Vagina (tissue), 2 donors: Measurements from ENCODE around the gene CHKB. TPM values are rescaled to one million over a fixed set of nuclear protein-coding genes. Genes with fewer than 3 reads are reported as not detected.

Source experiments
- DNase-seq, 2 donors: peaks; one replicate each; pipeline ENCODE4 v3.0.0-alpha.2; 2017; ENCODE audit errors: extremely low spot score in 2 of 2
- H3K27ac ChIP-seq: fragments of 200-600 bp; sonication (generic); one replicate; pipeline ENCODE4 v1.5.1; 2019
- H3K27me3 ChIP-seq: fragments of 200-600 bp; sonication (generic); one replicate; pipeline ENCODE4 v1.5.1; 2019
- H3K36me3 ChIP-seq, 2 donors: fragments of 200-600 bp; sonication (generic); one replicate each; pipeline ENCODE4 v1.5.1; 2017 to 2019
- H3K4me1 ChIP-seq: fragments of 200-600 bp; sonication (generic); one replicate; pipeline ENCODE4 v1.5.1; 2019
- H3K4me3 ChIP-seq, 2 donors: fragments of 200-600 bp; sonication (generic); 1 replicate in 1 of 2; 2 replicates in 1 of 2; pipeline ENCODE4 v1.5.1; 2016 to 2019
- H3K9me3 ChIP-seq: fragments of 200-600 bp; sonication (generic); one replicate; pipeline ENCODE4 v1.5.1; 2019
- CTCF ChIP-seq, 3 experiments: fragments of 450-650 bp in 2 of 3; fragments of 200-600 bp in 1 of 3; sonication (generic) in 1 of 3; IDR thresholded peaks; one replicate each; pipeline ENCODE4 v1.5.1; 2017 to 2019; ENCODE audit warnings: antibody characterized with exemption in 3 of 3, mild to moderate bottlenecking in 2 of 3, moderate library complexity in 2 of 3
- POLR2A ChIP-seq, 2 donors: fragments of 450-650 bp; IDR thresholded peaks; one replicate each; pipeline ENCODE4 v1.6.1; 2017; ENCODE audit warnings: antibody characterized with exemption in 2 of 2, mild to moderate bottlenecking in 2 of 2, moderate library complexity in 2 of 2
- POLR2AphosphoS5 ChIP-seq, 2 donors: sonication (generic); formaldehyde crosslinking; IDR thresholded peaks; one replicate each; pipeline ENCODE4 v1.9.0; 2017; ENCODE audit warnings: antibody characterized with exemption in 2 of 2, mild to moderate bottlenecking in 2 of 2, low read depth in 1 of 2; ENCODE audit not compliant: insufficient read depth in 1 of 2
- intact Hi-C: fragments of 100-400 bp; cut with DNase I; formaldehyde crosslinking; loops from one replicate; pipeline ENCODE4 v1.15.1; 2023
- total RNA-seq: library from RNA; depleted of rRNA; stranded (reverse); fragments of >200 nt; gene quantifications from one replicate; pipeline ENCODE4 v1.2.3, GENCODE V29; 2016

Gene CHKB
- total RNA-seq, 1 donor from 2014 or later = 51.6 TPM

- DNase-seq = no peak
- intact Hi-C loops = no loop called here
- H3K27me3 ChIP-seq = peaks cover 7% of the 10 kb centered on the region
Observed at GRCh38 chr22:50553310-50553709, 29.3 kb downstream of the CHKB start.

GRCh38 chr22:50551160-50551752 is 31.4 kb downstream of the CHKB start:
- DNase-seq = no peak
- peaks cover 7% of the 10 kb centered on the region for H3K4me1 ChIP-seq
- intact Hi-C loops = no loop called here
- no peak overlapping the region for H3K4me3 ChIP-seq
- TF ChIP-seq POLR2A (IDR thresholded peaks at IDR 0.05) (no peak), CTCF (IDR thresholded peaks at IDR 0.05) (no peak), POLR2AphosphoS5 (IDR thresholded peaks at IDR 0.05; ENCODE audit: insufficient read depth in 1 of 2, low read depth in 1 of 2) (no peak)
- H3K36me3 ChIP-seq = no peaks in the 10 kb centered on the region
- H3K27me3 ChIP-seq = peaks cover 7% of the 10 kb centered on the region
- H3K9me3 ChIP-seq = no peaks in the 10 kb centered on the region
- no peak overlapping the region for H3K27ac ChIP-seq

More at GRCh38 chr22:50553310-50553709, 29.3 kb downstream of the CHKB start:
- H3K9me3 ChIP-seq = no peaks in the 10 kb centered on the region
- TF ChIP-seq POLR2AphosphoS5 (IDR thresholded peaks at IDR 0.05; ENCODE audit: insufficient read depth in 1 of 2, low read depth in 1 of 2) = no peak
- TF ChIP-seq CTCF (IDR thresholded peaks at IDR 0.05) = no peak
- TF ChIP-seq POLR2A (IDR thresholded peaks at IDR 0.05) = no peak
- no peaks in the 10 kb centered on the region for H3K36me3 ChIP-seq
- H3K4me1 ChIP-seq = peaks cover 6% of the 10 kb centered on the region
- H3K27ac ChIP-seq = no peak overlapping the region
- H3K4me3 ChIP-seq = no peak overlapping the region

GRCh38 chr22:50550395-50550794 is 32.3 kb downstream of the CHKB start:
- H3K4me1 ChIP-seq = peaks cover 7% of the 10 kb centered on the region
- no peaks in the 10 kb centered on the region for H3K36me3 ChIP-seq
- H3K9me3 ChIP-seq = no peaks in the 10 kb centered on the region
- intact Hi-C loops = no loop called here
- no peak overlapping the region for H3K27ac ChIP-seq
- TF ChIP-seq POLR2AphosphoS5 (IDR thresholded peaks at IDR 0.05; ENCODE audit: insufficient read depth in 1 of 2, low read depth in 1 of 2) (no peak), POLR2A (IDR thresholded peaks at IDR 0.05) (no peak), CTCF (IDR thresholded peaks at IDR 0.05) (no peak)
- peaks cover 7% of the 10 kb centered on the region for H3K27me3 ChIP-seq
- DNase-seq = no peak
- no peak overlapping the region for H3K4me3 ChIP-seq

GRCh38 chr22:50548921-50549790 is 33.5 kb downstream of the CHKB start:
- Histone ChIP-seq H3K4me1 (peaks cover 17% of the 10 kb centered on the region), H3K9me3 (no peaks in the 10 kb centered on the region), H3K27ac (no peak overlapping the region), H3K4me3 (peak overlapping the region; percentile 22 to 25), H3K36me3 (no peaks in the 10 kb centered on the region), H3K27me3 (peaks cover 7% of the 10 kb centered on the region)
- no peak for DNase-seq
- intact Hi-C loops = no loop called here
- no peak for TF ChIP-seq POLR2A (IDR thresholded peaks at IDR 0.05)
- no peak for TF ChIP-seq CTCF (IDR thresholded peaks at IDR 0.05)
- TF ChIP-seq POLR2AphosphoS5 (IDR thresholded peaks at IDR 0.05; ENCODE audit: insufficient read depth in 1 of 2, low read depth in 1 of 2) = no peak
